Gastroesophageal sphincter (tissue), 4 donors: Measurements from ENCODE around the gene WDR86. TPM values are rescaled to one million over a fixed set of nuclear protein-coding genes. Genes with fewer than 3 reads are reported as not detected.

Experiments used
- ATAC-seq: fragments of 150-250 bp; one replicate; pipeline ENCODE4 v1.9.1; 2016; ENCODE audit warnings: mild to moderate bottlenecking, moderate library complexity
- H3K27ac ChIP-seq, 4 donors: fragments of 200-600 bp; sonication (generic) in 3 of 4; 1 replicate in 3 of 4; 2 replicates in 1 of 4; pipeline ENCODE4 v1.5.1; 2016 to 2019
- H3K27me3 ChIP-seq: fragments of 200-600 bp; sonication (generic); one replicate; pipeline ENCODE4 v1.5.1; 2019
- H3K36me3 ChIP-seq, 2 donors: fragments of 200-600 bp; sonication (generic); one replicate each; pipeline ENCODE4 v1.5.1; 2019; ENCODE audit warnings: control low read depth in 1 of 2
- H3K4me1 ChIP-seq, 3 donors: fragments of 200-600 bp; sonication (generic); 1 replicate in 2 of 3; 2 replicates in 1 of 3; pipeline ENCODE4 v1.5.1; 2016 to 2019; ENCODE audit warnings: control low read depth in 2 of 3
- H3K4me3 ChIP-seq, 2 donors: fragments of 200-600 bp; sonication (generic); one replicate each; pipeline ENCODE4 v1.5.1; 2019; ENCODE audit warnings: mild to moderate bottlenecking in 1 of 2, moderate library complexity in 1 of 2
- H3K9me3 ChIP-seq, 3 donors: fragments of 200-600 bp; sonication (generic); one replicate each; pipeline ENCODE4 v1.5.1; 2017 to 2019; ENCODE audit warnings: control low read depth in 2 of 3
- EP300 ChIP-seq: sonication (generic); formaldehyde crosslinking; IDR thresholded peaks from one replicate; pipeline ENCODE4 v1.6.1; 2017; ENCODE audit warnings: antibody characterized with exemption, mild to moderate bottlenecking
- POLR2A ChIP-seq, 2 donors: fragments of 450-650 bp; IDR thresholded peaks; one replicate each; pipeline ENCODE4 v1.6.1; 2017; ENCODE audit warnings: antibody characterized with exemption in 2 of 2, mild to moderate bottlenecking in 2 of 2, moderate library complexity in 1 of 2
- POLR2AphosphoS5 ChIP-seq: sonication (generic); formaldehyde crosslinking; IDR thresholded peaks from one replicate; pipeline ENCODE4 v1.6.1; 2017; ENCODE audit warnings: antibody characterized with exemption
- WGBS, 2 donors: methylation state at CpG; one replicate each; pipeline ENCODE4 v1.1.5; 2018; ENCODE audit warnings: low coverage in 1 of 2; 5-methylcytosine and 5-hydroxymethylcytosine counted together
- total RNA-seq, 4 donors: library from RNA; depleted of rRNA; stranded (reverse); fragments of >200 nt; gene quantifications; one replicate each; pipeline ENCODE4 v1.1.0, GENCODE V29; 2016
- TF ChIP-seq, protein P1 (sequence below), 4 experiments: fragments of 200-600 bp in 2 of 4; fragments of 450-650 bp in 2 of 4; sonication (generic) in 1 of 4; IDR thresholded peaks; one replicate each; pipeline ENCODE4 v1.5.1; 2017 to 2019; ENCODE audit warnings: antibody characterized with exemption in 4 of 4, mild to moderate bottlenecking in 2 of 4, moderate library complexity in 2 of 4

WDR86 gene
- total RNA-seq, 4 donors from 2014 or later, result 2.6 to 8.2 (median 5.9) TPM

GRCh38 chr7:151429560-151430331 is 19.9 kb upstream of the WDR86 start:
- Histone ChIP-seq H3K9me3 (no peaks in the 10 kb centered on the region), H3K36me3 (no peaks in the 10 kb centered on the region), H3K4me3 (no peak overlapping the region), H3K27ac (peak overlapping the region in 1 of 4 donors; percentile 39), H3K27me3 (no peaks in the 10 kb centered on the region), H3K4me1 (peaks cover 0 to 33% (median 0%) of the 10 kb centered on the region in 3 donors)
- no peak for TF ChIP-seq EP300
- TF ChIP-seq POLR2AphosphoS5, result no peak
- TF ChIP-seq POLR2A (IDR thresholded peaks at IDR 0.05), result no peak
- TF ChIP-seq, protein P1, sequence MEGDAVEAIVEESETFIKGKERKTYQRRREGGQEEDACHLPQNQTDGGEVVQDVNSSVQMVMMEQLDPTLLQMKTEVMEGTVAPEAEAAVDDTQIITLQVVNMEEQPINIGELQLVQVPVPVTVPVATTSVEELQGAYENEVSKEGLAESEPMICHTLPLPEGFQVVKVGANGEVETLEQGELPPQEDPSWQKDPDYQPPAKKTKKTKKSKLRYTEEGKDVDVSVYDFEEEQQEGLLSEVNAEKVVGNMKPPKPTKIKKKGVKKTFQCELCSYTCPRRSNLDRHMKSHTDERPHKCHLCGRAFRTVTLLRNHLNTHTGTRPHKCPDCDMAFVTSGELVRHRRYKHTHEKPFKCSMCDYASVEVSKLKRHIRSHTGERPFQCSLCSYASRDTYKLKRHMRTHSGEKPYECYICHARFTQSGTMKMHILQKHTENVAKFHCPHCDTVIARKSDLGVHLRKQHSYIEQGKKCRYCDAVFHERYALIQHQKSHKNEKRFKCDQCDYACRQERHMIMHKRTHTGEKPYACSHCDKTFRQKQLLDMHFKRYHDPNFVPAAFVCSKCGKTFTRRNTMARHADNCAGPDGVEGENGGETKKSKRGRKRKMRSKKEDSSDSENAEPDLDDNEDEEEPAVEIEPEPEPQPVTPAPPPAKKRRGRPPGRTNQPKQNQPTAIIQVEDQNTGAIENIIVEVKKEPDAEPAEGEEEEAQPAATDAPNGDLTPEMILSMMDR (IDR thresholded peaks at IDR 0.05), result no peak
- no peak for ATAC-seq
- 57 to 67% methylated on average over 3 to 6 of the region's 10 CpGs for WGBS, 2 donors

- Histone ChIP-seq H3K36me3 (no peaks in the 10 kb centered on the region), H3K4me3 (no peak overlapping the region), H3K9me3 (no peaks in the 10 kb centered on the region), H3K27ac (peak overlapping the region in 2 of 4 donors; percentile 6 to 39), H3K4me1 (peaks cover 0 to 33% (median 0%) of the 10 kb centered on the region in 3 donors), H3K27me3 (no peaks in the 10 kb centered on the region)
- TF ChIP-seq POLR2AphosphoS5 (no peak), EP300 (no peak), POLR2A (IDR thresholded peaks at IDR 0.05) (no peak)
- TF ChIP-seq, protein P1 (IDR thresholded peaks at IDR 0.05), result no peak
- 67 to 93% methylated on average over 3 of the region's 5 CpGs for WGBS, 2 donors
- no peak for ATAC-seq
Observed at GRCh38 chr7:151429237-151429559, 19.4 kb upstream of the WDR86 start.

DNA sequence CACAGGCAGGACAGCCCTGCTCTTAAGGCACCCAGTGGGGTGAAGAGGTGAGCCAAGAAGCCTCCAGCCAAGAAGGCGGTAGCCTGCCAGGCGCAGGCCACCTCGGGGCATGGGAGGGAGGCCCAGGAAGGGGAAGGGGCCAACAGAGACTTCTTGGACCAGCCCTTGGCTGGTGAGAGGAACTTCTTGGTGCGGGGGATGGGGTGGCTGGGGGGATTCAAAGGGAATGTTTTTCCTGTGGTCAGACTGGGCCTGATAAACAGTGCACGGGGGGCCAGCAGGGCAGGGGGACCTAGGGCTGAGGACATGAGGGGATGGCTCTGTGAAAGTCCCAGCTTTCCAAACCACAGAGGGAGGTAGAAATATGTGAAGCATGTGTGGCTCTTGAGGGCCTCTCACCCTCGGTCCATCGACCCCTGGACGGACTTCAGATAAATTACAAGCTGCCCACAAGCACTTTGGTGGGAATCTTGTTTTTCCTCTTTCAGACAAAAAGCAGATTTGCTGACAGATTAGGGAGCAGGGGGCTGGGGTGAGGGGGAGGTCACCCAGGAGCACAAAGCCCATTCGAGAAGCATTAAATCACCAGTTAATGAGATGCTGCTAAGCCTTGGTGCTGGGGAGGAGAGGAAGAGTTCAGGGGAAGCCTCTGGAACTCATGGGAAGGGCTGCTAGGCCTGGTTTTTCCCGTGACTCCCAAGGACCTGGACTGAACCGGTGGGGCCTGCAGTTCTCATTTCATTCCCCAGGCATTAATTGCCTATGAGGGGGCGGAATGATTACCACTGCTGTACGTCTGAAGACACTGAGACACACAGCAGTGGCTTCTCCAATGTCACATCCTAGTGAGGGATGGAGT is 18.8 kb upstream of the WDR86 start:
- no peak for ATAC-seq
- H3K4me1 ChIP-seq, result peaks cover 0 to 33% (median 0%) of the 10 kb centered on the region in 3 donors
- no peaks in the 10 kb centered on the region for H3K9me3 ChIP-seq
- no peaks in the 10 kb centered on the region for H3K27me3 ChIP-seq
- 61 to 64% methylated on average over 6 to 8 of the region's 13 CpGs for WGBS, 2 donors
- H3K4me3 ChIP-seq, result no peak overlapping the region
- TF ChIP-seq POLR2A (IDR thresholded peaks at IDR 0.05) (no peak), EP300 (no peak), POLR2AphosphoS5 (no peak)
- TF ChIP-seq, protein P1 (IDR thresholded peaks at IDR 0.05), result no peak
- peak overlapping the region in 3 of 4 donors; percentile 6 to 39 (median 39) for H3K27ac ChIP-seq
- H3K36me3 ChIP-seq, result no peaks in the 10 kb centered on the region

DNA sequence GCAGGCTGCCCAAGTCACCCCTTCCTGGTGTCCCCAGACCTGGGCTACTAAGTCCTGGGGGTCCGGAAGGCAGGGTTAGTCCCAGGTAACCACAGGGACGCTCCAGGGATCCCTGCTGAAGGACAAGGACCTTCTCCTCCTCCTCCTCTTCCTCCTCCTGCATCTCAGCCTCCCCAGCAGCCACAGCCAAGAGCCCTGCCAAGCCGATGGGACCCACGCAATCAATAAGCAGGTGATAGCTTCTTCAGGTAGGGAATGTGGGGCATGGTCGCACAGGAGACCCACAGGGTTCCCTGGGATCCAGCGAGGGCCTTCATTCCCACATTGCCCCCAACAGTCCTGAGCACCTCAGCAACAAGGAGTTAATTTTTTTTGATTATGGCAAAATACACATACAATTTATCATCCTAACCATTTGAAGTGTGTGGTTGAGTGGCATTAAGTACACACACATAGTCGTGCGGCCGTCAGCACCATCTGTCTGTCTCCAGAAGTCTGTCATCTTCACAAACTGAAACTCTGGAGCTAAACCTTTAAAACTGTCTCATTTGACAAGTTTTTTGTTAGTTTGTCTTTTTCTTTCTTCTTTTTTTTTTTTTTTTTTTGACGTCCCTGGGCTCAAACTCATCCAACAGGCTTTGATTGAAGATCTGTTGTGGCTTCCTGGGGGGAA is 18.0 kb upstream of the WDR86 start:
- Histone ChIP-seq H3K9me3 (no peaks in the 10 kb centered on the region), H3K36me3 (no peaks in the 10 kb centered on the region), H3K4me1 (peaks cover 0 to 33% (median 0%) of the 10 kb centered on the region in 3 donors), H3K27ac (peak overlapping the region in 2 of 4 donors; percentile 74 to 75), H3K4me3 (no peak overlapping the region), H3K27me3 (no peaks in the 10 kb centered on the region)
- 83 to 100% methylated on average over 2 to 5 of the region's 10 CpGs for WGBS, 2 donors
- TF ChIP-seq, protein P1 (IDR thresholded peaks at IDR 0.05), result no peak
- TF ChIP-seq POLR2A (IDR thresholded peaks at IDR 0.05) (no peak), POLR2AphosphoS5 (no peak), EP300 (no peak)
- ATAC-seq, result no peak
